Superior temporal gyrus (tissue), 1 donor: ENCODE measurements around the gene AHNAK2.

ENCODE experiments used
- DNase-seq: peaks from one replicate; pipeline ENCODE4 v3.0.0-alpha.2; 2016; ENCODE audit errors: extremely low spot score

The AHNAK2 gene

DNA sequence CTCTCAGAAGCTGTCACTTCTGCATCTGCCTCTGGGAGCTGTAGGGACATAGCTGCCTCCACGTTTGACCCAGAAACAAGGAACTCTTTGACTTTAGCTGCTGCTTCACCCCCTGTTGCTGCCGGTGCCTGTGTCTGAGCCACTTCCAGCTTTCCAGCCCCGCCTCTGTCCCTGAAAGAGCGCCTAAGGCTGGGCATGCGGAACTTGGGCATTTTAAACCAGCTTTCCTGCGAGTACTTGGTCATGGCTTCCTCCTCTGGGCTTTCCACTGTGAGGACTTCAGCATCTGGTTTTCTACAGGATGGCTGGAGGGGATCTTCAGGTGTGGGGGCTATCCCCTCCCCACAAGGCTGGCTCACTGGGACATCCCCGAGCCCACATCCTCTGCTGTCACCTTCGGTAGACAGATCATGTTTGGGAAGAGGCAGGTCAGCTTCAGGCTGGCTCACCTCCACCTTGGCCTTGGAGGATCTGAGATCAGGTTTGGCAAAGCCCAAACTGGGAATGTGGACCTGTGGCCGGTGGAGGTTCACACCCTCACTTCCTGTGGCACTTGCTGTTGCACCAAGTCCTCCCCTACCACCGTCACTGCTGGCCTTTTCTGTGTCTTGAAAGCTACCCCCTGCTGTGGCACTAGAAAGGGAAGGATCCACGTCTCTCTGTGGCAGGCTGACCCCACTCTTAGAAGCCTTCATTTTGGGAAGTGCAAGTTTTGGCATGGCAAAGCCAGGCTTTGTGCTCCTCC is 38.3 kb downstream of the AHNAK2 start:
- no peak for DNase-seq

DNA sequence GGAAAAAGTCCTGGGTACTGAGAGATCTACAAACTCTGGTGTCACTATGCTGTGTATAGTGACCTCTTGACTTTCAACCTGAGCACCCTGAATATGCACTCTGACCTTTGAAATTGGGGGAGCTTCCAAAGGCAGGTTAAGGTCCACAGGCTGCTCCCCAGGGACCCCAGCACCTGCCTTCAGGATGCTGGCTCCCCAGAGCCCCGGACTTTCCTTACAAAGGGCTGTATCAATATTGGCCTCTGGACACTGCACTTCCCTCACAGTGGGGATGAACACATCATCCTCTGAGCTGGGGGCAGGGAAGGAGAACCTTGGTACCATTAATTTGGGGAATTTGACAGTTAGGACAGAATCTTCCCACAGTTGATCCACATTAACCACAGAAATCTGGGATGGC is 39.2 kb downstream of the AHNAK2 start:
- no peak for DNase-seq

DNA sequence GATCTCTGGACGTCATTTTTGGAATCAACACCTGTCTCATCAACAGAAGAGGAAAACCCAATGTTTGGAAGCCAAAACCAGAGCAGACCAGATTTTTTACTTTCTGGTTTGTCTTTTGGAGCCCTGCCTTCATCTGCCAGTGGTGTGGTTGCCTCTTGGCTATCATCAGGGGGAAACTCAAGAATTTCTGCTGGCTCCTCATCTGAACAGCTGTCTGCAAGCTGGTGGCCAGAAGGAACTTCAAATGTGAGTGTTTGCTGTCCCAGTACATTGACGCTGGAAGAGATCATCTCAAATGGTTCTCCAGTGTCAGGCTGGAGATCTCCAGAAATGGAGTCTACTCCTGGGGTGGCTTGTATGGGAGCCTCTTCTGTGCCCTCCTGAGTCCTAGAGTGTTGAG is 39.7 kb downstream of the AHNAK2 start:
- DNase-seq, result no peak

DNA sequence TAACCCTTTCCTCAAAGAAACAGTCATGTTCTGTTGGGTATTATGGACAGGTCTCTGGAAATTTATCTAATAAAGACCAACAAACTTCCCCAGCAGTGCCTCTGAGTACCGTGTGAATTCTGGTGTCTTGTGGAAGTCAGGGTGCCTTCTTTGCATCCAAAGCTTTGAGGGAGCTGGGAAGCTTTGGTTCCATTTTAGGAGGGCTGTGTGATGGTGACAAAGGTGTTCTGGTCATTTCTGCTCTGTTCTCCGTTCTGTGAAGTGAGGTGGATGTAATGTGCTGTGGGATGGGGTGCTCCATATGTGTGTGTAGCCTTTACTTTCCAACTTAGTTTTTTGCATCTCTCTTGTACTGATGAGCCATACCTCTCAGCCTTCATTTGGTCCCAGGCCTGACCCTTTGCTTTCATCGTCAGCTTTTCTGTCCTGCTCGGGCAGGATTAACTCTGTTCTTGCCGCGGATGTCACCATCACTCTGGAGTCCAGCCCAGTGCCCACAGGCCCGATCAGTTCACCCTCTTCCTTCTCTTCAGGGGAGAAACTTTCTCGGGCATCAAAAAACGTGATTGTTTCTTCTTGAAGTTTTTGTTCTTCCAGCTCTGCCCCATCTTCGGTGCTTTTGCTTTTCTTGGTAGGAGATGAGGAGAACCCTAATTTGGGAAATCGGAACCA is 40.3 kb downstream of the AHNAK2 start:
- DNase-seq, result no peak

DNA sequence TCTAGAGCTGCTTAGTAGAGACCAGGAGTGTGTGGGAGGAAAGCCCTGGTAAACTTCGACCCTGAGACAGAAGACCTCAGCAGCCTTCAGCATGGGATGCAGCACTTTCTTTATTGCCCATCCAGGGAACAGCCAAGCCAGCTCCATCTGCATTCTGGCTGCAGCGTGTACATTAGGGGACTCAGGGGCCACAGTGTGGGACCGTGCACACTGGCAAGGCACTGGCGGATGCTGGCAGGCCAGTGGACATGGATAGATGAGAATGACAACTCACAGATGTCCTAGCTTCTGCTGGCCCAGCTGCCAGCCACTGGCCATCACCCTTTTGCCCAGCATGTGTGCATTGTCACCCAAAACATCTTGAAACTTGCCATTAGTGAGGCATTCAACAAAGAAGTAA is 41.0 kb downstream of the AHNAK2 start:
- DNase-seq, result no peak

DNA sequence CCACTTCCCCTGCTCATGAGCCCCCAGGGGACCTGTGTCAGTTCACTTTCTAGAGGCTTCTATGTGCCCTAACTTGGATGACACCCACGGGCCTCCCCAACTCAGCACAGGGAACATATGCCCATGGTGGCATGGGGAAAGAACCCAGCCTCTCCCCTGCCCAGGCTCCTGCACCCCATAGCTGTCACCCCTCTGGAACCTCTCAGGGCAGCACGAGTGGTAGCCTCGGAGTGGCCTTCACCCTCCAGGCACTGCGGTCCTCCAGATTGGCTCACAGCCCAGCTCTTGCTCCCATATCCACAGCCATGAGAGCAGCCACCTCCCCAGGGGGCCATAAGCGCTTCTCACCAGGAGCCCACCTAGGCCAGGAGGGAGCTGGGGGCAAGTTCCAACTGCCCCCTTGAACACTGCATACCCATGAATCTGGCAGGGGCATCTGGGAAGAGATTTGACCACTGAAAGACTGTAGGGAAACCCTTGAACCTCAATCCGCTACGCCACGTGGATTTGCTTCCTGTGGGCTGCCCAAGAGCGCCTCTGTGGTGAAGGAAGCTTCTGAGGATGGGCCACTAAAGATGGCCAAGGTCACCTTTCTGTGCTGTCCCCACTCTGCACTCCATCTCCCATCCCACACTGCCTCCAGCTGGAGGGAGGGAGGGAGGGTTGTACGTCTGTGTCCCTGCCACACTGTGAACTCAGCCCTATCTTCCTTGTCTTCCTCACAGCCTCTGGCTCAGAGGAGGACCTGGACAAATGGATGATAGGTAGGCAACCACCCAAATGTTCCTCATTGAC is 41.6 kb downstream of the AHNAK2 start:
- DNase-seq, result no peak

DNA sequence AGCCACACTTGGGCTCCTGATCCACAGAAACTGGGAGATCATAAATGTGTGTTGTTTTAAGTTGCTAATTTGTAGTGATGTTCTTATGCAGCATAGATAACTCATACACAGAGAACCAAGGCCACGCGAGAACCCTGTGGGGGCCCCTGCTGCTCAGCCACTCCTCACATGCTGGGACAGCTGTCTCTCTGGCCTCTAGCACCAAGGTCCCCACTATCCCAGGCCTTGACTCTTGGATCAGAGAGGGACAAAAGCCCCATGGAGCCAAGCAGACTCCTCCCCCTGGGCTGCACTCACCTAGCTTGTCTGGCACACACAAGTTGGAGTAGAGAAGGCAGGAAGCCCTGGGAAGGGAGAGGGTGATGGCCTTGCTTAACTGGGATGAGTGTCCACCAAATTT is 42.2 kb downstream of the AHNAK2 start:
- no peak for DNase-seq

DNA sequence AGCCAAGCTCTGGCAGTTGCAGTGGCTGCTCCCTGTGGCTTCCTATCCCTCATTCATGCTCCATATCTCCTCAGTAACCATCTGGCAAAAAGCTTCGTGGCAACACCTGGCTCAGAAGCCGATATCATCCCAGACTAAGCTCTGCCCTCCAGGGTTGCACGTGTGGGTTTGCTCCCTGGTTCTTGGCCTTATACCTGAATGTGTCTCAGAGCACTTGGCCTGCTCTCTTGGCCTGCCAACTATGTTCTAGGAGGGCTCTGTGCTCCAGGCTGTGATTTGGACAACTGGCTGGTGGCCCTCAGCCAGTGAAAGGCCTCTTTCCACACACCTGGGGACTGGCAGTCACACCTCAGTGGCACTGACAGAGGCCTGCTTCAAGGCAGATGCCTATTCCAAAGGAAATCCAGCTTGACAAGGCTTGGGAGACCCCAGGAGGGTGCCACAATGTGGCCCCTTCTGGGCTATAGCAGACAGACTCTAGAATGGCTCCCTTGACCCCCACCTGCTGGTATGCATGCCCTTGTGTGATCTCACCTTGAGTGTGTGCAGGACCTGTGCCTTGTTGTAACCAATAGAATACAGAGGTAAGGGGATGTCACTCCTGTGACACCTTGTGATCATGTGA is 43.0 kb downstream of the AHNAK2 start:
- no peak for DNase-seq

DNA sequence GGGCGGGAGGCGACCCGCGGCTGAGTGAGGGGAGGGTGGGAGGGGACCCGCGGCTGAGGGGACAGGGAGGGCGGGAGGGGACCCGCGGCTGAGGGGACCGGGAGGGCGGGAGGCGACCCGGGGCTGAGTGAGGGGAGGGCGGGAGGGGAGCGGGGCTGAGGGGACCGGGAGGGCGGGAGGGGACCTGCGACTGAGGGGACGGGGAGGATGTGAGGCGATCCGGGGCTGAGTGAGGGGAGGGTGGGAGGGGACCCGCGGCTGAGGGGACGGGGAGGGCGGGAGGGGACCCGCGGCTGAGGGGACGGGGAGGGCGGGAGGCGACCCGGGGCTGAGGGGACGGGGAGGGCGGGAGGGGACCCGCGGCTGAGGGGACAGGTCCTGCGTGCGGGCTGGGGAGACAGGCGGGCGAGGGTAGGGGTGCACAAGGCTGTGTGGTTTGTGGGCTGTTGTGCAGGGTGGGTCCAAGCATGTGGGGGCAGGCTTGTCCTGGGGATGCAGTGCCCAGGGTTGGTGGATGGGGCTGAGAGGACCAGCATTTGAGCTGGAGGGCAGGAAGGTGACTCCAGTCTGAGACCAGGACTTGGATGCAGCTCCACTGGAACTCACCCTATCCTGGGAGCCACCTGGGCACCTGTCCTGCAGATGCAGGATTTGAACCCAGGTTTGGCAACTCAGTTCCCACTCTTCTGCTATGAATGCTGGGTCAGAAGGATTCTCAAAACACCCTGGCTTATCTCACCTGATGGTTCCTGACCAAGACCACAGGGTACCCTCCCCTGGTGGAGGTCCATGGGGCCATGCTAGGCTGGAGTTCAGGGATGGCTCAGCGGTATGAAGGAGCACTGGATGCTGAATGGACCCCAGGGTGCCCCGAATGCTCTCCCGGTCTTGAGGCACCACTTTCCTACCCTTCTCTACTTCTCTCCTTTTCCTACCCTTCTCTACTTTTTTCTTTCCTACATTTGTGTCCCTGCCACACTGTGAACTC is 44.1 kb downstream of the AHNAK2 start:
- no peak for DNase-seq

DNA sequence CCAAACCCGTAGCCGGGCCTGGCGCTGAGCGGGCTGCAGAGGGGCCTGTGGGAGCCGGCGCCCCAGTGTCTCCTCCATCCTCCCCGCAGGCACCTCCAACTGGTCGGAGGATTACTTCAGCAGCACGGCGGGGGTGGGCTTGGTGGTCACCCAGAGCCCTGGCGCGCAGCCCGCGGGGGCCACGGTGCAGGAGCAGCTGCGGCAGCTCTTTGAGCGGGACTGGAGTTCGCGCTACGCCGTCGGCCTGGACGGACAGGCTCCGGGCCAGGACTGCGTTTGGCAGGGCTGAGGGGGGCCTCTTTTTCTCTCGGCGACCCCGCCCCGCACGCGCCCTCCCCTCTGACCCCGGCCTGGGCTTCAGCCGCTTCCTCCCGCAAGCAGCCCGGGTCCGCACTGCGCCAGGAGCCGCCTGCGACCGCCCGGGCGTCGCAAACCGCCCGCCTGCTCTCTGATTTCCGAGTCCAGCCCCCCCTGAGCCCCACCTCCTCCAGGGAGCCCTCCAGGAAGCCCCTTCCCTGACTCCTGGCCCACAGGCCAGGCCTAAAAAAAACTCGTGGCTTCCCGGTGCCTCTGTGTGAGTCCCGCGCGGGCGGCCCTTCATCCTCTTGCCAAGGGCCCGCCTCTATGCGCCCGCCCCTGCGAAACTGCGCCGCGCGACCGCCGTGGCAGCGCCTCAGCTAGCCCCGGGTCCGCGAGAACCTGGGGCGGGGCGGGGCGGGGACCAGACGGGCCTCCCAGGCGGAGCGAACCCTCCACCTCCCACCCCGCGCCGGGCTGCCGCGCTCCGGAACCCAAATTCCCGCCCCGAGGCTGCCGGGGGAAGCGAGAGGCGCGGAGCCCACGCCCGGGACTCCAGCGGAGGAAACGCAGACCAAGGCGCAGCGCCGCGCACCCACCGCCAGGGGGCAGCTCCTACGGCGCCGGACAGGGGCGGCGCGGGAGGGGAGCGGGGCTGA is 45.2 kb downstream of the AHNAK2 start:
- DNase-seq, result peak; percentile 67

DNA sequence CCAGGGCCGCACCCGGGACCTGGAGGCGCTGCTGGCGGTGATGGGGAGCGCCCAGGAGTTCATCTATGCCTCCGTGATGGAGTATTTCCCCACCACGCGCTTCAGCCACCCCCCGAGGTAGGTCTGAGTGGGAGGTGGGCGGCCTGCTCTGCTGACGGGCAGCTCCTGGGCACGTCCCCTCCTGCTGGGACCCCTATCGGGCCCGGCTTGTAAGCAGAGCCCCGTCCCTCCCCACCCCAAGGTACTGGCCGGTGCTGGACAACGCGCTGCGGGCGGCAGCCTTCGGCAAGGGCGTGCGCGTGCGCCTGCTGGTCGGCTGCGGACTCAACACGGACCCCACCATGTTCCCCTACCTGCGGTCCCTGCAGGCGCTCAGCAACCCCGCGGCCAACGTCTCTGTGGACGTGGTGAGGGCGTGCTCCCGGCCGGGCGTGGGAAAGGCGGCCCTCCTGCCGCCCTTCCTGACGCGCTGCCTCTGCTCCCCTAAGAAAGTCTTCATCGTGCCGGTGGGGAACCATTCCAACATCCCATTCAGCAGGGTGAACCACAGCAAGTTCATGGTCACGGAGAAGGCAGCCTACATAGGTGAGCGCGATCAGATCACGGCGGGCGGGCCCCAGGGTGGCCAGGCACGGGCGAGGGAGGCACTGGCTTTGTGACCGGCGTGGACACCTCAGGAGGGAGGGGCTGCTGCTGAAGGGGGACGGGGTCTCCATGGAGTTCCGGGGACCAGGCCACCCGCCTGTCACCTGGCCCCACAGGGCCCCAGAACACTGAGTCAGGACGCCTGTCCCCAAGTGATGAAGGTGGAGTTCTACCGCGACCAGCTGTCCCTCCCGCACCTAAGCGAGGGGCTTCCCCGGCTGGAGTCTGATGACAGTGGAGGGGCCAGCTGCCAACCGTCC is 46.2 kb downstream of the AHNAK2 start:
- DNase-seq, result no peak

DNA sequence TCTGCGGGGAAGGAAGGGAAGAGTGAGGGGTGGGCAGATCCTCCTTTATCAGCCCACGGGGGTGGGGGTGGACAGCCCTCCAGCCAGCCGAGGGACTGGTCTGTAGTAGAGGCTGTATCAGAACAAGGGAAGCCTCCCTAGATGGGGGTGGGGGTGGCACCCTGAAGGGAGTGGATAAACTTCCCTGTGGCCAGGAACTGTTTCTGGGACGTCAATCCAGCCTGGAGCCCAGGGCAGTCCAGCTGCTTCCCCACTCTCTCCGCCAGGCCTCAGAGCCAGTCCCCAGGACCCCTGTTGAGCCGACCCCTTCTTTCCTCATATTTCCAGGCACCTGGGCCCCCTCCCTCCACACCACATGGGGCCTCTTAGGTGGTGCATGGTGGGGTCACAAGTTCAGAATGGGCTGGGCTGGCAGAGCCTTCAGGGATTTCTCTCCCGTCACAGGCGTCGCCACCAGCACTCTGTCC is 46.8 kb downstream of the AHNAK2 start:
- DNase-seq, result no peak

DNA sequence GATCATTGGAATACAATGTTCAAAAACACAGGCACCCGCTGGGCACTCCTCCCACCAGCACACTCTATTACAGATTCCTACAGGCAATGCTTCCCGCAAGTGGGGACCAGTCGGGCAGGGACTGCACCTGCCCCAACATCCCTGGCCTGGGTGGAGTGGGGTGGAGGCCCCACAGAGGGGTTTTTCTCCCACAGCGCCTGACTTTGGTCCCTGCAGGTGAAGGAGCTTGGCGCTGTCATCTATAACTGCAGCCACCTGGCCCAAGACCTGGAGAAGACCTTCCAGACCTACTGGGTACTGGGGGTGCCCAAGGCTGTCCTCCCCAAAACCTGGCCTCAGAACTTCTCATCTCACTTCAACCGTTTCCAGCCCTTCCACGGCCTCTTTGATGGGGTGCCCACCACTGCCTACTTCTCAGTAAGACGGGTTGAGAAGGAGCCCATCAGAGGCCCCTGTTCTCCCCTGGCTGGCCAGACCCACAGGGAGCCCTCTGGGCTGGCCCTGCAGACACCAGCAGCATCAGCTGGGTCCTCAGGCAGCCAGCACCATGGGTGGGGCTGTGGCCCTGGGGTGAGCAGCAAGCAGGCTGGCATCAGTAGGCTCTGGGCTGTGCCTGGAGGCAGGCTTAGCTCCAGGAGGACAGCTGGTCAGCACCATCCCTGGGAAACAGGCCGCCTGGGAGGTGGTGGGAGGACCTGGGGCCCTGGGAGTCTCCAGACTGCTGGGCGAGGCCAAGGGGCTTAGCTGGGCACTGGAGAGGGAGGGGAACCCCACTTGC is 47.5 kb downstream of the AHNAK2 start:
- DNase-seq, result no peak

DNA sequence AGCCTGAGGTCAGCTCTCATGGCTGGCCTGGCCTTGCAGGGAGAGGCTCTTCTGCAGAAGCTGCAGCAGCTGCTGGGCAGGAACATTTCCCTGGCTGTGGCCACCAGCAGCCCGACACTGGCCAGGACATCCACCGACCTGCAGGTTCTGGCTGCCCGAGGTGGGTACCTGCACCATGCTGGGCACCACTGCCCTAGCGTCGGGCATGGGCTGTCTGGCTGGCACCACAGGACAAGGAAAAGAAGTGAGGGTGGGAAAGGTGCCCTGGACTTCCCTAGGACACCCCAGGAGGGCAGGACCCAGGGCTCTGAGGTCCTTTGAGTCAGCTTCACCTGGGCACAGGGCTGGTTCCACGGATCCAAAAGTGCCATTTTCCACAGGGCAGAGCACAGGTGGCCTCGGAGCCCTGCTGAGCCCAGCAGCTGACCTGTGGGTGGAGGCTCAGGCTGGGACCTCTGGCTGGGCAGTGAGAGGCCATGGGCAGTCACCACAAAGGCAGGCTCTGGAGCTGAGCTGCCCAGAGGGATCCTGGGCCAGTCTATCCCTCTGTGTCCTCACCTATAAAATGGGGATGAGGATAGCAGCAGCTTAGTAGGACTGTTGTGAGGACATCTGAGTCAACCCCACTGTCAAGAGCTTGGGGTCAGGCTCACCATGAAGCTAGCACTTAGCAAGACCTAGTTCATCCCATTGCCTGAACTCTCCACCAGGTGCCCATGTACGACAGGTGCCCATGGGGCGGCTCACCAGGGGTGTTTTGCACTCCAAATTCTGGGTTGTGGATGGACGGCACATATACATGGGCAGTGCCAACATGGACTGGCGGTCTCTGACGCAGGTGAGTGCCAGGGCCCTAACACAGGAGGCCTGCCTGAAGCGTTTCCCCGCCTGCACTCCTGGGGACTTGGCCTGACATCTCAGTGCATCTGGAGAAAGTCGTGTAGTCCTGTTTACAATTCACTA is 48.6 kb downstream of the AHNAK2 start:
- no peak for DNase-seq

DNA sequence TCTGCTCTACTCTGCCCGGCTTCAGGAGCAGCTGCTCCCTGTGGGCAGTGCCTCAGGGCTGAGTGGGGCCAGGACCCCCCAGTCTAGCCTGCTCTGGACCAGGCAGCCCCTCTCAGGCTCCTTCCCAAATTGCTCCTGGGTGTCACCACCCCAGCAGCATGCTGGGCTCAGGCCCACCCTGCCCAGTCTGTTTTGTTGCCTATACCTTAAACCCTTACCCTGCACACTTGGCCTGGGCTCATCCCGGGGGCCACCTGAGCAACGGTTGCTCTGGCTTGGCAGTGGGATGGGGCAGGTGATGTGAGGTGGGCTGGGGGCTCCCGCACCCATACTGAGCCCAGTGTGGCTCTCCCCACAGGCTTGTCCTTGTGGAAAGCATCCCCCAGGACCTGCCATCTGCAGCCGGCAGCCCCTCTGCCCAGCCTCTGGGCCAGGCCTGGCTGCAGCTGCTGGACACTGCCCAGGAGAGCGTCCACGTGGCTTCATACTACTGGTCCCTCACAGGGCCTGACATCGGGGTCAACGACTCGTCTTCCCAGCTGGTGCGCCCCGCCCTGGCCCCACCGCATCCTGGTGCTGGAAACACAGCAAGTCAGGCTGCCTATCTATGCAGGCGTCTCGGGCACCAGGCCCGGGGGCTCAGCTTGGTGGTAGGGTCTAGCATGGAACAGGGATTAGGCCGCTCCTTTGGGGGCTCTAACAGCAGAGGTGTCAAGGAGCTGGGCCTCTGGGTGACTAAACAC is 49.6 kb downstream of the AHNAK2 start:
- DNase-seq, result no peak

DNA sequence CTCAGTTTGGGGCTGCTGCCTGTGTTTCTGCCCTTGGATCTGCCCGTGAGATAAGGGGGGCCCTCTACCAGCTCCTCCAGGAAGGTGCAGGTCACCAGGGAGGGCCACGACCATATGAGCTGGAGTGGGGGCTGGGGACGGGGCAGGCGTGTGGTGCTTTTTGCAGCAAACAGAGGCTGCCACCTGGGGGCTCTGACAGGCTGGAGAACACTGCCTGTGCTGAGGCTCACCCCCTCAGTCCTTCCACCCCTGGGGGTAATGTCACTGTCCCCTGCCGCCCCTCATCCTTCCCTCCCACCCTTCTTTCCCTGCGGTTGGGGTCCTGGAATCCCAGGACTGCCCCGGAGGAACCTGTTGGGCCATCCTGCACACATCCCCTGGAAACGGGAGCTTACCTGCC is 50.3 kb downstream of the AHNAK2 start:
- DNase-seq, result no peak
